ENCODE results near the gene SPTSSB. TPM values are rescaled to one million over a fixed set of nuclear protein-coding genes. Genes with fewer than 3 reads are reported as not detected.

Gene SPTSSB
- total RNA-seq, 2 experiments from 2014 or later: not detected

- no peak for DNase-seq
- POLR2A ChIA-PET: no interaction called here
- Mint-ChIP-seq H3K36me3 (ENCODE audit: low read depth) (no peaks in the 10 kb centered on the region), H3K27me3 (peaks cover 13% of the 10 kb centered on the region), H3K4me1 (peaks cover 20% of the 10 kb centered on the region), H3K4me3 (no peak overlapping the region), H3K9me3 (ENCODE audit: low read depth) (no peaks in the 10 kb centered on the region), H3K27ac (no peak overlapping the region)
- no peak for ATAC-seq
- intact Hi-C loops (cut with DNase I, micrococcal nuclease): no loop called here
- CTCF ChIA-PET: interaction anchor here (0.6 kb wide), 1 partner anchor 148 kb away, joined by 3 read pairs; no protein-coding TSS in a partner anchor
These were observed 18.2 kb upstream of the SPTSSB start for GRCh38 chr3:161389445-161390035.

- Mint-ChIP-seq H3K4me1 (peaks cover 13% of the 10 kb centered on the region), H3K27me3 (peaks cover 14% of the 10 kb centered on the region), H3K4me3 (no peak overlapping the region), H3K27ac (no peak overlapping the region), H3K9me3 (ENCODE audit: low read depth) (no peaks in the 10 kb centered on the region), H3K36me3 (ENCODE audit: low read depth) (no peaks in the 10 kb centered on the region)
- no peak for ATAC-seq
- intact Hi-C loops (cut with DNase I, micrococcal nuclease): no loop called here
- POLR2A ChIA-PET: no interaction called here
- CTCF ChIA-PET: interaction anchor here (0.6 kb wide), 1 partner anchor 148 kb away, joined by 3 read pairs; no protein-coding TSS in a partner anchor
- DNase-seq: no peak
These were observed 17.5 kb upstream of the SPTSSB start for GRCh38 chr3:161388855-161389254.

GRCh38 chr3:161386991-161387770, 15.9 kb upstream of the SPTSSB start:
- CTCF ChIA-PET: no interaction called here
- Mint-ChIP-seq H3K27me3 (peaks cover 12% of the 10 kb centered on the region), H3K4me1 (peaks cover 3% of the 10 kb centered on the region), H3K9me3 (ENCODE audit: low read depth) (no peaks in the 10 kb centered on the region), H3K27ac (no peak overlapping the region), H3K36me3 (ENCODE audit: low read depth) (no peaks in the 10 kb centered on the region), H3K4me3 (no peak overlapping the region)
- DNase-seq: no peak
- intact Hi-C loops (cut with DNase I, micrococcal nuclease): no loop called here
- POLR2A ChIA-PET: no interaction called here
- ATAC-seq: no peak

- ChIA-PET CTCF (interaction anchor here (0.6 to 2.0 kb wide), 3 partner anchors 19 to 367 kb away, joined by 3 to 6 read pairs (median 4); no protein-coding TSS in a partner anchor), POLR2A (no interaction called here)
- ATAC-seq (peak; percentile 42), DNase-seq (peak; percentile 40)
- Mint-ChIP-seq H3K27me3 (peaks cover 27% of the 10 kb centered on the region), H3K4me1 (peaks cover 10% of the 10 kb centered on the region), H3K9me3 (ENCODE audit: low read depth) (no peaks in the 10 kb centered on the region), H3K36me3 (ENCODE audit: low read depth) (no peaks in the 10 kb centered on the region), H3K27ac (no peak overlapping the region), H3K4me3 (peak overlapping the region; percentile 77)
- intact Hi-C loops (cut with DNase I, micrococcal nuclease): no loop called here
These were observed 1.3 kb upstream of the SPTSSB start for GRCh38 chr3:161372321-161373260.

GRCh38 chr3:161369531-161369930, 1.8 kb downstream of the SPTSSB start:
- no peak for DNase-seq
- no peak for ATAC-seq
- Mint-ChIP-seq H3K9me3 (ENCODE audit: low read depth) (no peaks in the 10 kb centered on the region), H3K4me1 (peaks cover 10% of the 10 kb centered on the region), H3K27me3 (peaks cover 29% of the 10 kb centered on the region), H3K4me3 (no peak overlapping the region), H3K27ac (no peak overlapping the region), H3K36me3 (ENCODE audit: low read depth) (no peaks in the 10 kb centered on the region)
- ChIA-PET POLR2A (no interaction called here), CTCF (interaction anchor here (0.7 kb wide), 1 partner anchor 63 kb away, joined by 3 read pairs; no protein-coding TSS in a partner anchor)
- intact Hi-C loops (cut with DNase I, micrococcal nuclease): no loop called here

- intact Hi-C loops (cut with DNase I, micrococcal nuclease): no loop called here
- Mint-ChIP-seq H3K9me3 (ENCODE audit: low read depth) (no peaks in the 10 kb centered on the region), H3K4me3 (no peak overlapping the region), H3K4me1 (no peaks in the 10 kb centered on the region), H3K27me3 (peaks cover 18% of the 10 kb centered on the region), H3K27ac (no peak overlapping the region), H3K36me3 (ENCODE audit: low read depth) (no peaks in the 10 kb centered on the region)
- ChIA-PET CTCF (interaction anchor here (0.6 to 0.7 kb wide), 2 partner anchors 77 to 1598 kb away, joined by 3 read pairs; no protein-coding TSS in a partner anchor), POLR2A (no interaction called here)
- no peak for ATAC-seq
- no peak for DNase-seq
These were observed 5.2 kb downstream of the SPTSSB start for GRCh38 chr3:161366094-161366493.

GRCh38 chr3:161358488-161358887, 12.8 kb downstream of the SPTSSB start:
- Mint-ChIP-seq H3K4me1 (no peaks in the 10 kb centered on the region), H3K9me3 (ENCODE audit: low read depth) (no peaks in the 10 kb centered on the region), H3K27ac (no peak overlapping the region), H3K4me3 (no peak overlapping the region), H3K27me3 (peaks cover 6% of the 10 kb centered on the region), H3K36me3 (ENCODE audit: low read depth) (no peaks in the 10 kb centered on the region)
- ChIA-PET POLR2A (no interaction called here), CTCF (interaction anchor here (1.2 kb wide), 1 partner anchor 13 kb away, joined by 4 read pairs; the partner anchor contains the start of gene SPTSSB)
- intact Hi-C loops (cut with DNase I, micrococcal nuclease): no loop called here
- ATAC-seq: no peak
- no peak for DNase-seq

- CTCF ChIA-PET: no interaction called here
- DNase-seq: no peak
- no peak overlapping the region for H3K27ac Mint-ChIP-seq
- H3K4me3 Mint-ChIP-seq: no peak overlapping the region
- no peaks in the 10 kb centered on the region for H3K36me3 Mint-ChIP-seq (ENCODE audit: low read depth)
- no peaks in the 10 kb centered on the region for H3K4me1 Mint-ChIP-seq
- POLR2A ChIA-PET: no interaction called here
- no peak for ATAC-seq
- peaks cover 8% of the 10 kb centered on the region for H3K27me3 Mint-ChIP-seq
- H3K9me3 Mint-ChIP-seq (ENCODE audit: low read depth): no peaks in the 10 kb centered on the region
- intact Hi-C loops (cut with DNase I, micrococcal nuclease): no loop called here
These were observed 15.0 kb downstream of the SPTSSB start for GRCh38 chr3:161356287-161356686.

GRCh38 chr3:161355508-161355907, 15.8 kb downstream of the SPTSSB start:
- POLR2A ChIA-PET: no interaction called here
- Mint-ChIP-seq H3K4me1 (peaks cover 2% of the 10 kb centered on the region), H3K27ac (no peak overlapping the region), H3K4me3 (no peak overlapping the region), H3K9me3 (ENCODE audit: low read depth) (no peaks in the 10 kb centered on the region), H3K27me3 (peaks cover 7% of the 10 kb centered on the region), H3K36me3 (ENCODE audit: low read depth) (no peaks in the 10 kb centered on the region)
- CTCF ChIA-PET: interaction anchor here (0.7 kb wide), 1 partner anchor 51 kb away, joined by 3 read pairs; no protein-coding TSS in a partner anchor
- intact Hi-C loops (cut with DNase I, micrococcal nuclease): no loop called here
- ATAC-seq: no peak
- no peak for DNase-seq

- Mint-ChIP-seq H3K4me3 (no peak overlapping the region), H3K36me3 (ENCODE audit: low read depth) (no peaks in the 10 kb centered on the region), H3K27me3 (peaks cover 5% of the 10 kb centered on the region), H3K9me3 (ENCODE audit: low read depth) (no peaks in the 10 kb centered on the region), H3K4me1 (peaks cover 10% of the 10 kb centered on the region), H3K27ac (no peak overlapping the region)
- intact Hi-C loops (cut with DNase I, micrococcal nuclease): loop anchor here in 1 of 2 experiments (5.0 kb wide), 1 partner anchor 597 kb away; the partner anchor contains the start of gene PPM1L
- CTCF ChIA-PET: interaction anchor here (0.7 kb wide), 1 partner anchor 50 kb away, joined by 3 read pairs; no protein-coding TSS in a partner anchor
- POLR2A ChIA-PET: no interaction called here
- DNase-seq (no peak), ATAC-seq (no peak)
These were observed 16.8 kb downstream of the SPTSSB start for GRCh38 chr3:161354554-161354953.

GRCh38 chr3:161351330-161351729, 20.0 kb downstream of the SPTSSB start:
- intact Hi-C loops (cut with DNase I, micrococcal nuclease): loop anchor here in 1 of 2 experiments (5.0 kb wide), 1 partner anchor 594 kb away; the partner anchor contains the start of gene PPM1L
- H3K9me3 Mint-ChIP-seq (ENCODE audit: low read depth): no peaks in the 10 kb centered on the region
- ChIA-PET POLR2A (no interaction called here), CTCF (interaction anchor here (1.9 kb wide), 1 partner anchor 58 kb away, joined by 5 read pairs; no protein-coding TSS in a partner anchor)
- H3K4me1 Mint-ChIP-seq: peaks cover 28% of the 10 kb centered on the region
- H3K4me3 Mint-ChIP-seq: no peak overlapping the region
- ATAC-seq (no peak), DNase-seq (no peak)
- H3K36me3 Mint-ChIP-seq (ENCODE audit: low read depth): no peaks in the 10 kb centered on the region
- peaks cover 8% of the 10 kb centered on the region for H3K27me3 Mint-ChIP-seq
- H3K27ac Mint-ChIP-seq: no peak overlapping the region

All from activated CD4-positive, alpha-beta T cell treated with anti-CD3 and anti-CD28 coated beads for 36 hours (primary cell).